ENCODE measurements around the gene ZFYVE1. TPM values are rescaled to one million over a fixed set of nuclear protein-coding genes. Genes with fewer than 3 reads are reported as not detected.
A peak's percentile ranks its signal among the peaks of the same experiment; 100 is the strongest.

ZFYVE1 gene
- total and polyA plus RNA-seq, 2 of the 13 experiments (the other 11 are each of a cell fraction or from before 2014, with no cell fraction given) = 2.6 to 5.3 TPM

GRCh38 chr14:72926292-72927028 is 100.4 kb downstream of the ZFYVE1 start, which contains the start of gene DCAF4 (continued):
- TF ChIP-seq POGZ (CRISPR knock-in tag; IDR thresholded peaks at IDR 0.05) (peak; percentile 9; the same call in 1 of the 2 replicates), CREBL2 (CRISPR knock-in tag; IDR thresholded peaks at IDR 0.05; ENCODE audit: borderline replicate concordance) (0 out of 2 replicates have a peak, but pooled peaks have one; percentile 75), TGIF2 (CRISPR knock-in tag; IDR thresholded peaks at IDR 0.05) (peak; percentile 94), SAP130 (CRISPR knock-in tag; IDR thresholded peaks at IDR 0.05; ENCODE audit: low read depth) (peak; percentile 96), GMEB1 (CRISPR knock-in tag; IDR thresholded peaks at IDR 0.05; ENCODE audit: borderline replicate concordance) (peak; percentile 65; the same call in 1 of the 2 replicates), ZNF687 (CRISPR knock-in tag; IDR thresholded peaks at IDR 0.05) (peak; percentile 75), ZNF607 (CRISPR knock-in tag; IDR thresholded peaks at IDR 0.05; ENCODE audit: borderline replicate concordance) (peak; percentile 78), ZNF574 (CRISPR knock-in tag; IDR thresholded peaks at IDR 0.05) (peak; percentile 49)

Measured in HepG2 (cell line).